GM12878 (cell line): Measurements from ENCODE around the gene PRKCE. TPM values are rescaled to one million over a fixed set of nuclear protein-coding genes. Genes with fewer than 3 reads are reported as not detected.

Experiments
- ATAC-seq: fragments of 200-7000 bp; cut with Tn5 transposase; 3 replicates; pipeline ENCODE4 v1.9.1; 2020; ENCODE audit warnings: mild to moderate bottlenecking, moderate library complexity
- BruUV-seq: library from RNA; stranded (reverse); fragments of 400-500 nt; replicated peaks from 2 replicates; lab custom pipeline; 2021; lab: Mats Ljungman, UMichigan
- CTCF ChIA-PET: fragments of 300-600 bp; sonication (Branson Sonifier 250); formaldehyde crosslinking; extraction: SDS; loops from one replicate; lab custom pipeline; 2021; ENCODE audit warnings: inconsistent platforms; lab: Yijun Ruan, JAX
- POLR2A ChIA-PET: fragments of 350-600 bp; formaldehyde crosslinking; extraction: SDS; loops from one replicate; lab custom pipeline; 2021; ENCODE audit warnings: inconsistent platforms; lab: Charles Lee
- RAD21 ChIA-PET: fragments of 300-600 bp; sonication (Branson Sonifier 250); formaldehyde crosslinking; loops from one replicate; lab custom pipeline; 2023; ENCODE audit warnings: antibody characterized with exemption; ENCODE audit not compliant: unreplicated experiment; lab: Charles Lee
- SMC1A ChIA-PET: fragments of 300-600 bp; sonication (Branson Sonifier 250); formaldehyde crosslinking; loops from one replicate; lab custom pipeline; 2023; ENCODE audit not compliant: unreplicated experiment, uncharacterized antibody; lab: Charles Lee
- DNase-seq: peaks from one replicate; pipeline ENCODE4 v3.0.0-alpha.2; 2011; ENCODE audit warnings: low read depth, low spot score
- FAIRE-seq: peaks from 3 replicates; lab custom pipeline; 2011; peaks lifted over from hg19 to GRCh38; lab: Jason Lieb, UNC
- H2AFZ ChIP-seq: 2 replicates; pipeline ENCODE4 v1.6.0; 2011; ENCODE audit warnings: low read depth, low read length, control low read depth; ENCODE audit not compliant: control insufficient read depth
- H3K27ac ChIP-seq: 2 replicates; pipeline ENCODE4 v1.5.1; 2011; ENCODE audit warnings: control low read depth; ENCODE audit not compliant: control insufficient read depth, insufficient read depth
- H3K27me3 ChIP-seq, 2 experiments: replicated peaks in 1 of 2; 2 replicates each; pipeline versions ENCODE4 v1.6.0 to v1.6.1; 2011; ENCODE audit warnings: low read length in 1 of 2; ENCODE audit not compliant: control insufficient read depth in 2 of 2, insufficient read depth in 2 of 2
- H3K36me3 ChIP-seq, 2 experiments: 2 replicates each; pipeline ENCODE4 v1.5.1; 2011; ENCODE audit warnings: low read length in 1 of 2; ENCODE audit not compliant: control insufficient read depth in 2 of 2, insufficient read depth in 2 of 2
- H3K4me1 ChIP-seq: 2 replicates; pipeline ENCODE4 v1.6.1; 2011; ENCODE audit warnings: mild to moderate bottlenecking, low read length, moderate library complexity, mixed read lengths; ENCODE audit not compliant: control insufficient read depth, insufficient read depth
- H3K4me2 ChIP-seq: 2 replicates; pipeline ENCODE4 v1.6.0; 2011; ENCODE audit warnings: control low read depth; ENCODE audit not compliant: control insufficient read depth, insufficient read depth
- H3K4me3 ChIP-seq: fragments of 200-600 bp; sonication (generic); 2 replicates; pipeline ENCODE4 v1.5.1; 2016
- H3K79me2 ChIP-seq: 2 replicates; pipeline ENCODE4 v1.6.0; 2011; ENCODE audit warnings: low read length; ENCODE audit not compliant: control insufficient read depth, insufficient read depth
- H3K9ac ChIP-seq: 2 replicates; pipeline ENCODE4 v1.8.0; 2011; ENCODE audit warnings: low read length, control low read depth, mixed read lengths; ENCODE audit not compliant: control insufficient read depth, insufficient read depth
- H3K9me3 ChIP-seq: replicated peaks from 3 replicates; pipeline ENCODE4 v1.5.1; 2011; ENCODE audit warnings: mild to moderate bottlenecking, low read length; ENCODE audit not compliant: control insufficient read depth, insufficient read depth
- H4K20me1 ChIP-seq: 2 replicates; pipeline ENCODE4 v1.6.0; 2011; ENCODE audit not compliant: control insufficient read depth, insufficient read depth
- CBX5 ChIP-seq: sonication (generic); IDR thresholded peaks from 2 replicates; pipeline ENCODE4 v1.6.1; 2016; ENCODE audit warnings: low read depth, moderate library complexity, mild to moderate bottlenecking, inconsistent platforms
- CREB1 ChIP-seq: IDR thresholded peaks from 2 replicates; pipeline ENCODE4 v1.6.1; 2012; ENCODE audit warnings: low read depth, mild to moderate bottlenecking, inconsistent platforms
- EED ChIP-seq: sonication (generic); IDR thresholded peaks from 2 replicates; pipeline ENCODE4 v1.6.1; 2016; ENCODE audit warnings: antibody characterized with exemption, low read depth
- EP300 ChIP-seq, 2 experiments: fragments of 150-350 bp in 1 of 2; IDR thresholded peaks; 2 replicates each; pipeline ENCODE4 v1.6.1; 2011 to 2012; ENCODE audit warnings: low read depth in 2 of 2, low read length in 2 of 2, borderline replicate concordance in 1 of 2, improper control_type of control experiment in 1 of 2, inconsistent platforms in 1 of 2; ENCODE audit not compliant: control insufficient read depth in 1 of 2
- ESRRA ChIP-seq: IDR thresholded peaks from 2 replicates; pipeline ENCODE4 v1.6.1; 2012; ENCODE audit warnings: mild to moderate bottlenecking, low read length, improper control_type of control experiment
- HCFC1 ChIP-seq: fragments of 150-350 bp; IDR thresholded peaks from 2 replicates; pipeline ENCODE4 v1.6.1; 2014; ENCODE audit warnings: low read length
- MEF2B ChIP-seq: fragments of 450-650 bp; IDR thresholded peaks from 2 replicates; pipeline ENCODE4 v1.6.1; 2018; ENCODE audit warnings: mild to moderate bottlenecking, moderate library complexity; ENCODE audit not compliant: partially characterized antibody, poor library complexity, severe bottlenecking
- NBN ChIP-seq: fragments of 450-650 bp; IDR thresholded peaks from 2 replicates; pipeline ENCODE4 v1.6.1; 2016
- PAX5 ChIP-seq: IDR thresholded peaks from 2 replicates; pipeline ENCODE4 v1.6.1; 2011; ENCODE audit warnings: low read depth, low read length, borderline replicate concordance
- RUNX3 ChIP-seq: IDR thresholded peaks from 2 replicates; pipeline ENCODE4 v1.6.1; 2012; ENCODE audit warnings: low read length, inconsistent platforms
- whole genome bisulfite sequencing: methylation state at CpG from one replicate; pipeline ENCODE4 v1.1.6; 2016; ENCODE audit warnings: low lambda C conversion rate; ENCODE audit not compliant: insufficient replicate concordance, insufficient coverage; ENCODE audit errors: missing lambda C conversion rate; 5-methylcytosine and 5-hydroxymethylcytosine counted together
- in situ Hi-C: fragments of 300-500 bp; cut with MboI; formaldehyde crosslinking; loops from 9 replicates; pipeline ENCODE4 v1.14.3; 2018; ENCODE audit warnings: mixed read lengths
- intact Hi-C: fragments of 100-400 bp; cut with micrococcal nuclease; formaldehyde crosslinking; loops from one replicate; pipeline ENCODE4 v1.14.2; 2022; ENCODE audit not compliant: unreplicated experiment
- polyA plus RNA-seq, 11 experiments: library from polyadenylated mRNA; depleted of rRNA in 4 of 11; unstranded in 6 of 11; stranded (reverse) in 5 of 11; fragments of >200 nt; fragmentation: Nextera tagmentation in 4 of 11; fragmentation: Illumina TruSeq in 1 of 11; extraction: Ambion mirVana in 4 of 11; extraction: Trizol in 1 of 11; gene quantifications; 1 replicate in 1 of 11; 2 replicates in 10 of 11; pipeline versions ENCODE4 v1.2.1 to v1.2.3, GENCODE V29; 2011 to 2016; ENCODE audit warnings: inconsistent platforms in 2 of 11, missing spikeins in 2 of 11, low read depth in 1 of 11
- total RNA-seq, 4 experiments: library from RNA; depleted of rRNA in 3 of 4; stranded (reverse); fragments of >200 nt in 3 of 4; fragmentation: Illumina TruSeq in 1 of 4; extraction: Trizol in 1 of 4; gene quantifications; 2 replicates each; pipeline versions ENCODE4 v1.2.1 to v1.2.3, GENCODE V29; 2013 to 2021
- TF ChIP-seq, protein P1 (sequence below): IDR thresholded peaks from 2 replicates; pipeline ENCODE4 v1.6.1; 2011; ENCODE audit warnings: borderline replicate concordance, low read depth, mild to moderate bottlenecking, moderate library complexity, low read length; ENCODE audit not compliant: insufficient read depth, poor library complexity, severe bottlenecking

The PRKCE gene
- total and polyA plus RNA-seq, 10 of the 15 experiments (the other 5 are each of a cell fraction or from before 2014, with no cell fraction given), result 2.6 to 28.2 (median 11.3) TPM

DNA sequence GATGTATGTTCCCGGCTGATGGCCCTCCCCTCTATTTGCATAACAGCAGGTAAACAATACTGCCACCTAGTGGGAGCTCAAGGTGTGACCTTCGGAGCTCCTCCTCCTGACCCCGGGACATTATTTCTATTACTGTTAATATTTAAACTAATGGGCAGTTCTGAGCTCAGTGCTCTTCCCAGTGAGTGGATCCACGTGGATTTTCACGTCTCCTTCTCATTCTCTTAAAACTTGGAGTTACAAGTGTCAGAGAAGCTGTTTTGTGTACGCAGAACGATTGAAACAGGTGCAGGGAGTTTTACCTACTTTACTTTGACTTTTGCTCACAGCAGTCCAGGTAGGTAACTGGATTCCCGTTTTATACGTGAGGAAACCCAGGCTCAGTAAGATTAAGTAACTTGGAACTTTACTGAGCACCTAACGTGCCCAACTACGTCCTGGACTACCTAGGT, 127.3 kb downstream of the PRKCE start (continued):
- 0 out of 2 replicates have a peak, but pooled peaks have one; percentile 53 for TF ChIP-seq CBX5
- TF ChIP-seq, all 136 proteins: peak for 7

DNA sequence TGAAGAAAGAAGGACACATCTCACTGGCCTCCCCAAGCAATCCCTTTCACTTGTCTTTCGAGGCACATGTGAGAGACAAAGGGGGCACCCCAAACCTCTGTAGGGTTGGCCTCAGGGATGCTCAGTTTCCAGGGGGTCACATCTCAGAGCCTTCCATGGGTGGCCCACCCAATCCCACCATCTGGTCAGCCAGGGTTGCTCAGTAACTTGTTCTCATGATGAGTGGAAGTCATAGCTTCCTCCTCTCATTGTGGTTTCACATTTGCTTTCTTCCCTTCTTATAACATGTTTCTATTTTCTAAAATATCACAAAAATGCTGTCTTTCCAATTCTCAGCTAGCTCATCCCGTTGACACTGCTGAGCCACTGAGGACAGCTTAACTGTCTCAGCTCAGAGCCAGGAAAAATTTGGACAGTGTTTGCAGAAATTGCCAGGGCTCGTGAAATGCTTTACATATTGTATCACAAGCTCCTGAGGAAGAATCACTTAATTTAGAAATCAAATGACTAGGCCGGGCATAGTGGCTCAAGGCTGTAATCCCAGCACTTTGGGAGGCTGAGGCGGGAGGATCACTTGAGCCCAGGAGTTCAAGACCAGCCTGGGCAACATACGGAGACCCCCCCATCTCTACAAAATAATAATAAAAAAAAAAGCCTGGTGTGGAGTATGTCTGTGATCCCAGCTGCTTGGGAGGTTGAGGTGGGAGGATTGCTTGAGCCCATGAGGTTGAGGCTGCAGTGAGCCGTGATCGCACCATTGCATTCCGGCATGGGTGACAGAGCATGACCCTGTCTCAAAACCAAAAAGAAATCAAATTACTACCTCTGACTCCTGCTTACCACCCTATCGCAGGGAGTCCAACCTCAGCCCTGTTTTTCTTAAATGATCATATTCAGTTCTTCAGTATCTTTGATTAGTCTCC, 129.3 kb downstream of the PRKCE start:
- RAD21 ChIA-PET, result interaction anchor here (1.2 to 3.9 kb wide), 13 partner anchors 9 to 156 kb away, joined by 3 to 32 read pairs (median 10); no protein-coding TSS in a partner anchor
- no peaks in the 10 kb centered on the region for H4K20me1 ChIP-seq
- no peaks in the 10 kb centered on the region for H3K27me3 ChIP-seq
- ATAC-seq, result peak; percentile 75
- DNase-seq, result no peak
- TF ChIP-seq, protein P1, sequence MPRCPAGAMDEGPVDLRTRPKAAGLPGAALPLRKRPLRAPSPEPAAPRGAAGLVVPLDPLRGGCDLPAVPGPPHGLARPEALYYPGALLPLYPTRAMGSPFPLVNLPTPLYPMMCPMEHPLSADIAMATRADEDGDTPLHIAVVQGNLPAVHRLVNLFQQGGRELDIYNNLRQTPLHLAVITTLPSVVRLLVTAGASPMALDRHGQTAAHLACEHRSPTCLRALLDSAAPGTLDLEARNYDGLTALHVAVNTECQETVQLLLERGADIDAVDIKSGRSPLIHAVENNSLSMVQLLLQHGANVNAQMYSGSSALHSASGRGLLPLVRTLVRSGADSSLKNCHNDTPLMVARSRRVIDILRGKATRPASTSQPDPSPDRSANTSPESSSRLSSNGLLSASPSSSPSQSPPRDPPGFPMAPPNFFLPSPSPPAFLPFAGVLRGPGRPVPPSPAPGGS, result no peak
- peak; percentile 64; the same call in 1 of the 2 replicates for TF ChIP-seq PAX5
- no peak for TF ChIP-seq ESRRA
- no peak for TF ChIP-seq HCFC1
- no peak for TF ChIP-seq NBN
- TF ChIP-seq RUNX3, result peak; percentile 51
- peak; percentile 50 for TF ChIP-seq EED
- TF ChIP-seq CREB1, result 0 out of 2 replicates have a peak, but pooled peaks have one; percentile 7
- TF ChIP-seq MEF2B, result no peak
- no peak for TF ChIP-seq EP300 (IDR thresholded peaks at IDR 0.05; ENCODE audit: borderline replicate concordance in 1 of 2, control insufficient read depth in 1 of 2, low read depth in 2 of 2, low read length in 2 of 2)
- TF ChIP-seq, all 136 proteins: peak for 4
- H3K79me2 ChIP-seq, result peaks cover 5% of the 10 kb centered on the region; the same call in 1 of the 2 replicates
- FAIRE-seq, result no peak
- no peak overlapping the region for H2AFZ ChIP-seq
- no TSS peak for BruUV-seq
- peak overlapping the region; percentile 27 for H3K27ac ChIP-seq
- H3K4me3 ChIP-seq, result no peak overlapping the region
- 18% methylated on average over 10 of the region's 10 CpGs for WGBS
- intact Hi-C loops, result no loop called here
- POLR2A ChIA-PET, result interaction anchor here (0.5 to 1.9 kb wide), 3 partner anchors 128 to 136 kb away, joined by 3 to 8 read pairs (median 5); no protein-coding TSS in a partner anchor
- peaks cover 16% of the 10 kb centered on the region for H3K4me1 ChIP-seq
- H3K9ac ChIP-seq, result peak overlapping the region; percentile 20
- CTCF ChIA-PET, result interaction anchor here (0.7 to 6.3 kb wide), 20 partner anchors 10 to 163 kb away, joined by 3 to 98 read pairs (median 8); partner anchors contain the start of gene PRKCE
- in situ Hi-C loops, result no loop called here
- SMC1A ChIA-PET, result interaction anchor here (0.7 to 5.4 kb wide), 22 partner anchors 10 to 223 kb away, joined by 3 to 63 read pairs (median 6); no protein-coding TSS in a partner anchor
- H3K9me3 ChIP-seq, result no peaks in the 10 kb centered on the region; the same call in 2 of the 3 replicates
- no peaks in the 10 kb centered on the region for H3K36me3 ChIP-seq
- peak overlapping the region; percentile 57 for H3K4me2 ChIP-seq
